ENCODE data around the gene PDAP1. TPM values are rescaled to one million over a fixed set of nuclear protein-coding genes. Genes with fewer than 3 reads are reported as not detected.
"Not testable (repeated sequence)": the region's sequence is repeated elsewhere in the genome, so short reads cannot be mapped to it uniquely, and the experiment has no call there.

PDAP1 gene
- total RNA-seq, 1 experiment from 2014 or later, result 200 TPM

DNA sequence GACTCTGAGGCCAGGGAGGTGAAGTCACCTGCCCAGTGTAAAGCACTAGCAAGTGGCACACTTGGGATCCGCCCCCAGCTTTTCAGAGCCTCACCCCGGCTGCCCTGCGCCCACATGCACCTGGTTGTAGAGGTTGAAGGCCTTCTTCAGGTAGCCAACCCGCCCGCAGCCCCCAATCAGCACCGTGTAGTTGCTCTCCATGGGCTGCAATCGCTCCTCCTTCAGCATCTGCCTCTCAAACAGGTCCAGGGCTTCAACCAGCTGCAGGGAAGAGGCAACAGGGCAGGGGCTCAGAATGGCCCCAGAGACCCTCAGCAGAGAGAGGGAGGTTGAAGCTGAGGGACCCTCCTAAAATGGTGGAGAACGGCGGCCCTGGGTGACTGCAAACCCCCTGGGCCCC lies 24.8 kb upstream of the PDAP1 start:
- peaks cover 57% of the 10 kb centered on the region for H3K36me3 Mint-ChIP-seq (ENCODE audit: insufficient read depth, unreplicated experiment)
- H3K9me3 Mint-ChIP-seq (ENCODE audit: unreplicated experiment), result no peaks in the 10 kb centered on the region
- no peak overlapping the region for H3K27ac Mint-ChIP-seq (ENCODE audit: low read depth, unreplicated experiment)
- H3K4me1 Mint-ChIP-seq (ENCODE audit: insufficient read depth, unreplicated experiment), result no peaks in the 10 kb centered on the region
- TF ChIP-seq CTCF (IDR thresholded peaks at IDR 0.05; ENCODE audit: unreplicated experiment), result no peak
- DNase-seq (ENCODE audit: unreplicated experiment), result no peak
- no peak overlapping the region for H3K4me3 Mint-ChIP-seq (ENCODE audit: unreplicated experiment)
- H3K27me3 Mint-ChIP-seq (ENCODE audit: insufficient read depth, unreplicated experiment), result no peaks in the 10 kb centered on the region
- ChIA-PET POLR2A (interaction anchor here (0.7 kb wide), 2 partner anchors 24 to 34 kb away, joined by 3 read pairs; partner anchors contain the start of gene BUD31), CTCF (interaction anchor here (0.5 kb wide), 1 partner anchor 591 kb away, joined by 3 read pairs; no protein-coding TSS in a partner anchor)
- BruUV-seq (replicated peaks), result no TSS peak
- intact Hi-C loops (cut with micrococcal nuclease), result no loop called here

GRCh38 chr7:99431756-99432540 lies 23.6 kb upstream of the PDAP1 start:
- POLR2A ChIA-PET; H3K27ac Mint-ChIP-seq (ENCODE audit: low read depth, unreplicated experiment); CTCF ChIA-PET; BruUV-seq (replicated peaks); H3K4me1 Mint-ChIP-seq (ENCODE audit: insufficient read depth, unreplicated experiment); H3K27me3 Mint-ChIP-seq (ENCODE audit: insufficient read depth, unreplicated experiment); H3K4me3 Mint-ChIP-seq (ENCODE audit: unreplicated experiment); H3K9me3 Mint-ChIP-seq (ENCODE audit: unreplicated experiment); DNase-seq (ENCODE audit: unreplicated experiment); intact Hi-C loops (cut with micrococcal nuclease): not testable (repeated sequence)
- H3K36me3 Mint-ChIP-seq (ENCODE audit: insufficient read depth, unreplicated experiment), result peaks cover 63% of the 10 kb centered on the region

DNA sequence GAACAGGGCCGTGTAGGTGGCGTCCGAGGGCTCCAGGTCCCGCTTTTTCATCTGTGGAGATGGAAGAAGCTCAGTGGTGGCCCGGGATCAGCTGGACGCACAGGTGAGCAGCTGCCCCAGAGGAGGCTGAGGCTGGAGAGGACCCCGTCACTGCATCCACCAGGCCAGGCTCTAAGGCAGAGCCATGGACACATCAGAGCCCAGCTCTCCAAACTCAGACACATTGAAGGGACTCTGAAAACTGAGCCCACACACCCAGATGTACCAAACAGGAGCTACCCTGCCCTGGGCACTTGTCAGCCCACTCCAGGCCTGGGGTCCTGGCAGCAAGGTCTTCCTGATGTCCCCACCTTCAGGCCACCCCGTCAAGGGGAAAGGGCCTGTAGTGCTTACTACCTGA lies 21.4 kb upstream of the PDAP1 start:
- no TSS peak for BruUV-seq (replicated peaks)
- no peak for TF ChIP-seq CTCF (IDR thresholded peaks at IDR 0.05; ENCODE audit: unreplicated experiment)
- no peak for DNase-seq (ENCODE audit: unreplicated experiment)
- no peaks in the 10 kb centered on the region for H3K4me1 Mint-ChIP-seq (ENCODE audit: insufficient read depth, unreplicated experiment)
- ChIA-PET CTCF (interaction anchor here (0.9 kb wide), 1 partner anchor 14 kb away, joined by 4 read pairs; no protein-coding TSS in a partner anchor), POLR2A (interaction anchor here (1.2 kb wide), 1 partner anchor 19 kb away, joined by 5 read pairs; no protein-coding TSS in a partner anchor)
- no peaks in the 10 kb centered on the region for H3K9me3 Mint-ChIP-seq (ENCODE audit: unreplicated experiment)
- intact Hi-C loops (cut with micrococcal nuclease), result no loop called here
- H3K27me3 Mint-ChIP-seq (ENCODE audit: insufficient read depth, unreplicated experiment), result no peaks in the 10 kb centered on the region
- peaks cover 57% of the 10 kb centered on the region for H3K36me3 Mint-ChIP-seq (ENCODE audit: insufficient read depth, unreplicated experiment)
- no peak overlapping the region for H3K27ac Mint-ChIP-seq (ENCODE audit: low read depth, unreplicated experiment)
- H3K4me3 Mint-ChIP-seq (ENCODE audit: unreplicated experiment), result no peak overlapping the region

DNA sequence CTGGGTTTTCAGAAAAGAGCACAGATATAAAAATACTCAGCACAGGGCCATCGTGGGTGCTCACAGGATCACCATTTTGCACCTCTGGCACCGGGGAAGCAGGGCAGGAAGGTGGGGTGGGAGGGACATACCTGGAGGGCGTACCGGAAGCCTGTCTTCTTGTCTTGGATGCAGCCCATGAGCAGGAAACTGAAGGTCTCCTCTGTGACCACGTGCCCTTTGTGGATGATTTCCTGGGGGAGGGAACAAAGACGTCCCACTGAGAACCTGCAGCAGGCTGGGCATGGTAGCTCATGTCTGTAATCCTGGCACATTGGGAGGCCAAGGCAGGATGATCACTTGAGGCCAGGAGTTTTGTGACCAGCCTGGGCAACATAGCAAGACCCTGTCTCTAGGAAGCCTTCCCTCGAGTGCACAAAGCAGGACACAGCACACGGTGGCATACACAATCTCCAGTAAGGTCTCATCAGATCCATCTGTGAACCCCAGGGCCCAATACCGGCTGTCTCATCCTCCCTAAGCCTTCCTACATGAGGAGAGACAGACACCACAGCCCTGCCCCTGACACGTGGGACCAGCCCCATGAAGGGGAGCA lies 20.7 kb upstream of the PDAP1 start:
- TF ChIP-seq CTCF (IDR thresholded peaks at IDR 0.05; ENCODE audit: unreplicated experiment), result no peak
- H3K4me3 Mint-ChIP-seq (ENCODE audit: unreplicated experiment), result no peak overlapping the region
- intact Hi-C loops (cut with micrococcal nuclease), result no loop called here
- ChIA-PET POLR2A (no interaction called here), CTCF (interaction anchor here (0.9 kb wide), 1 partner anchor 14 kb away, joined by 4 read pairs; no protein-coding TSS in a partner anchor)
- no peaks in the 10 kb centered on the region for H3K27me3 Mint-ChIP-seq (ENCODE audit: insufficient read depth, unreplicated experiment)
- BruUV-seq (replicated peaks), result no TSS peak
- peaks cover 51% of the 10 kb centered on the region for H3K36me3 Mint-ChIP-seq (ENCODE audit: insufficient read depth, unreplicated experiment)
- no peaks in the 10 kb centered on the region for H3K4me1 Mint-ChIP-seq (ENCODE audit: insufficient read depth, unreplicated experiment)
- DNase-seq (ENCODE audit: unreplicated experiment), result no peak
- no peaks in the 10 kb centered on the region for H3K9me3 Mint-ChIP-seq (ENCODE audit: unreplicated experiment)
- H3K27ac Mint-ChIP-seq (ENCODE audit: low read depth, unreplicated experiment), result no peak overlapping the region
